ENCODE measurements around the gene FASTK.
A peak's percentile ranks its signal among the peaks of the same experiment; 100 is the strongest.

FASTK gene

GRCh38 chr7:151095828-151096475 lies 15.3 kb upstream of the FASTK start:
- no peak for DNase-seq

GRCh38 chr7:151095123-151095797 lies 14.7 kb upstream of the FASTK start:
- no peak for DNase-seq

- DNase-seq, result no peak
These were observed 14.1 kb upstream of the FASTK start for GRCh38 chr7:151094675-151095074.

- no peak for DNase-seq
These were observed 13.1 kb upstream of the FASTK start for GRCh38 chr7:151093748-151094147.

- no peak for DNase-seq
These were observed 11.4 kb upstream of the FASTK start for GRCh38 chr7:151091988-151092387.

- no peak for DNase-seq
These were observed 10.8 kb upstream of the FASTK start for GRCh38 chr7:151091431-151091830.

- no peak for DNase-seq
These were observed 10.4 kb upstream of the FASTK start for GRCh38 chr7:151091003-151091402.

- no peak for DNase-seq
These were observed 9.5 kb upstream of the FASTK start for GRCh38 chr7:151089893-151090730.

GRCh38 chr7:151088856-151089699 lies 8.5 kb upstream of the FASTK start:
- peak; percentile 39 for DNase-seq

- DNase-seq, result no peak
These were observed 7.6 kb upstream of the FASTK start for GRCh38 chr7:151088019-151088855.

GRCh38 chr7:151087245-151088018 lies 6.8 kb upstream of the FASTK start:
- DNase-seq, result peak; percentile 34

- no peak for DNase-seq
These were observed 6.2 kb upstream of the FASTK start for GRCh38 chr7:151086802-151087244.

GRCh38 chr7:151085691-151086620 lies 5.3 kb upstream of the FASTK start, which contains the start of gene AGAP3:
Gene AGAP3, plus strand, starts transcription at chr7:151086475. Its CDS starts 267 bp downstream, at chr7:151086742.
- peak; percentile 61 for DNase-seq

- DNase-seq, result no peak
These were observed 4.7 kb upstream of the FASTK start for GRCh38 chr7:151085329-151085690.

GRCh38 chr7:151083824-151084160 lies 3.2 kb upstream of the FASTK start:
- no peak for DNase-seq

- peak; percentile 91 for DNase-seq
These were observed 2.6 kb upstream of the FASTK start, which contains the start of gene TMUB1 for GRCh38 chr7:151083071-151083823. Gene TMUB1, minus strand, starts transcription at chr7:151083493. Its CDS starts 930 bp downstream, at chr7:151082563.

- no peak for DNase-seq
These were observed 1.8 kb upstream of the FASTK start for GRCh38 chr7:151082141-151083070.
